ENCODE results near the gene TMEM151A. TPM values are rescaled to one million over a fixed set of nuclear protein-coding genes. Genes with fewer than 3 reads are reported as not detected.
"Not testable (repeated sequence)": the region's sequence is repeated elsewhere in the genome, so short reads cannot be mapped to it uniquely, and the experiment has no call there.

TMEM151A gene
- total RNA-seq, 1 experiment from 2014 or later = 2.8 TPM

DNA sequence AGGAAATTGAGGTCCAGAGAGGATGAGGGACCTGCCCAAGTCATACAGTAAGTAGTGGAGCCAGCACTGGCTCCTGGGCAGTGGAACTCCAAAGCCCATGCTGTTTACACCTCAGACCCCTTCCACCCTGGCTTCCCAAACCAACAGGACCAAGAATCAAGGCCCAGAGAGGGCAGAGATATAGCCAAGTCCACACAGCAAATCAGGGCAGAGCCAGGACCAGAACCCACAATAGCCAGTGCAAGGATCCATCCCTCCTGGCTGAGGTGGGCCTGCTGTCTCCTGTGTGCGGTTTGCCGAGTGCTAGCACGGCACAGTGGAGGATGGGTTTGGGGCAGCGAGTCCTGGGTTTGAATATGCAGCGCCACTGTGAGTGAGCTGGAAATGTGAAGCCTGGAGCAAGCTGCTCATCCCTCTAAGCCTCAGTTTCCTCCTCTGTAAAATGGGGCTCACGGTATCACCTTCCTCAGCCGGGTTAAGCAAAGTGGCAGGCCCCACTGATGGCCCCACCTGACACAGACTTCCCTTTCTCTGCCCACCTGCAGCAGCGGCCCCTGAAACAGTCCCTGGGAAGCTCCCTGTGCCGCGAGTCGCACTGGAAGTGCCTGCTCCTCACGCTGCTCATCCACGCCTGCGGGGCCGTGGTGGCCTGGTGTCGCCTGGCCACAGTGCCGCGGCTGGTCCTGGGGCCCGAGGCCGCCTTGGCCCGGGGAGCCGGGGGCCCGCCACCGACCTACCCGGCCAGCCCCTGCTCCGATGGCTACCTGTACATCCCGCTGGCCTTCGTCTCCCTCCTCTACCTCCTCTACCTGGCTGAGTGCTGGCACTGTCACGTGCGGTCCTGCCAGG is 2.3 kb downstream of the TMEM151A start:
- in situ Hi-C loops (cut with HindIII; ENCODE audit: low sequenced_read_pairs) = no loop called here
- no peak for DNase-seq (ENCODE audit: low spot score)

DNA sequence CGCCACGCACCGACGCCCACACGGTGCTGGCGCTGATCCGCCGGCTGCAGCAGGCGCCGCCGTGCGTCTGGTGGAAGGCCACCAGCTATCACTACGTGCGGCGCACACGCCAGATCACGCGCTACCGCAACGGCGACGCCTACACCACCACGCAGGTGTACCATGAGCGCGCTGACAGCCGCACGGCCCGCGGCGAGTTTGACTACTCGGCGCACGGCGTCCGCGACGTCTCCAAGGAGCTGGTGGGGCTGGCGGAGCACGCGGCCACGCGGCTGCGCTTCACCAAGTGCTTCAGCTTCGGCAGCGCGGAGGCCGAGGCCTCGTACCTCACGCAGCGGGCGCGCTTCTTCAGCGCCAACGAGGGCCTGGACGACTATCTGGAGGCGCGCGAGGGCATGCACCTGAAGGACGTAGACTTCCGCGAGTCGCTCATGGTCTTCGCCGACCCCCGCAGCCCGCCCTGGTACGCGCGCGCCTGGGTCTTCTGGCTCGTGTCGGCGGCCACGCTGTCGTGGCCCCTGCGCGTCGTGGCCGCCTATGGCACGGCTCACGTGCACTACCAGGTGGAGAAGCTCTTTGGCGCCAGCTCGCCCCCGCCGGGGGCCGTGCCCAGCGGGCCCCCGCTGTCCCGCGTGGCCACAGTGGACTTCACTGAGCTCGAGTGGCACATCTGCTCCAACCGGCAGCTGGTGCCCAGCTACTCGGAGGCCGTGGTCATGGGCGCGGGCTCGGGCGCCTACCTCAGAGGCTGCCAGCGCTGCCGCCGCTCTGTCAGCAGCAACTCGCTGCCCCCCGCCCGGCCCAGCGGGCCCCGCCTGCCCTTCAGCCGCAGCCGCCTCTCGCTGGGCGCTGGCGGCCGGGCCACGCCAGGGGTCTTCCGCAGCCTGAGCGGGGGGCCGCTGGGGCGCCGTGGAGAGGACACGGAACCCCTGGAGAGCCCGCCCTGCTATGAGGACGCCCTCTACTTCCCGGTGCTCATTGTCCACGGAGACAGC is 3.2 kb downstream of the TMEM151A start:
- in situ Hi-C loops (cut with HindIII; ENCODE audit: low sequenced_read_pairs) = no loop called here
- DNase-seq (ENCODE audit: low spot score) = no peak

GRCh38 chr11:66297610-66298009 is 5.9 kb downstream of the TMEM151A start:
- in situ Hi-C loops (cut with HindIII; ENCODE audit: low sequenced_read_pairs) = no loop called here
- no peak for DNase-seq (ENCODE audit: low spot score)

- no peak for DNase-seq (ENCODE audit: low spot score)
- in situ Hi-C loops (cut with HindIII; ENCODE audit: low sequenced_read_pairs) = no loop called here
Observed at GRCh38 chr11:66299186-66299585, 7.5 kb downstream of the TMEM151A start.

GRCh38 chr11:66302656-66303055 is 11.0 kb downstream of the TMEM151A start:
- no peak for DNase-seq (ENCODE audit: low spot score)
- in situ Hi-C loops (cut with HindIII; ENCODE audit: low sequenced_read_pairs) = no loop called here

DNA sequence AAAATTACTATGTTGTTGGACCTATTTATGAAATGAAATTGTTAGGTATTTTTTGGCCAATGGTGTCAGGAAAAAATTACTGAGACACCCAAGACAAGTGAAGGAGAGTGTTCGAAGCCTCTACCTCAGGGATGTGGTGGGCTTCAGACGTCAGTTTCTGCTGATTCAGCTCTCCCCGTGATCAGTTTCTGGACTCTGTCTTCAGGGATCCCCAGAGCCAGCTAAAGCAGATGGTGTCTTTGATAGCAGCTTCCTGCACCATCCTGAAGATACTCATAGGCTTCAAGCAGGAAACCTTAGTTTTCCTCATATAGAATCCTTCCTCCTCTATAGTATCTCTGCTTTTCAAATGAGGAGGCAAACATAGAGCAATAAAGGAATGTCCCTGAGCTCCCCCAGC is 17.8 kb downstream of the TMEM151A start:
- in situ Hi-C loops (cut with HindIII; ENCODE audit: low sequenced_read_pairs) = no loop called here

DNA sequence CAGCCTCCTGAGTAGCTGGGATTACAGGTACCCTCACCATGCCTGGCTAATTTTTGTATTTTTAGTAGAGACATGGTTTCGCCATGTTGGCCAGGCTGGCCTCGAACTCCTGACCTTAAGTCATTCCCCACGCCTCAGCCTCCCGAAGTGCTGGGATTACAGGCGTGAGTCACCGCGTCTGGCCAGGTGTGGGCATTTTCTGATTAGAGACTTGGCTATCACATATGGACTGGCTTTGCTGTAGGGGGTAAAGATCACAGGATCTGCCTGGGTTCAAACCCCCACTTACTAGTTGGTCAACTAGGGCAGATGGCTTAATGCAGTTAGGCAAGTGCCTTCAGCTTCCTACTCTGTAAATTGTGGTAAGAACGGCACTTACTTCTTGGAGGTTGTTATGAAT is 18.6 kb downstream of the TMEM151A start:
- in situ Hi-C loops (cut with HindIII; ENCODE audit: low sequenced_read_pairs) = no loop called here
- DNase-seq (ENCODE audit: low spot score) = no peak

More for the DNA sequence above, 17.8 kb downstream of the TMEM151A start:
- no peak for DNase-seq (ENCODE audit: low spot score)

GRCh38 chr11:66310803-66311440 is 19.2 kb downstream of the TMEM151A start:
- in situ Hi-C loops (cut with HindIII; ENCODE audit: low sequenced_read_pairs); DNase-seq (ENCODE audit: low spot score): not testable (repeated sequence)

DNA sequence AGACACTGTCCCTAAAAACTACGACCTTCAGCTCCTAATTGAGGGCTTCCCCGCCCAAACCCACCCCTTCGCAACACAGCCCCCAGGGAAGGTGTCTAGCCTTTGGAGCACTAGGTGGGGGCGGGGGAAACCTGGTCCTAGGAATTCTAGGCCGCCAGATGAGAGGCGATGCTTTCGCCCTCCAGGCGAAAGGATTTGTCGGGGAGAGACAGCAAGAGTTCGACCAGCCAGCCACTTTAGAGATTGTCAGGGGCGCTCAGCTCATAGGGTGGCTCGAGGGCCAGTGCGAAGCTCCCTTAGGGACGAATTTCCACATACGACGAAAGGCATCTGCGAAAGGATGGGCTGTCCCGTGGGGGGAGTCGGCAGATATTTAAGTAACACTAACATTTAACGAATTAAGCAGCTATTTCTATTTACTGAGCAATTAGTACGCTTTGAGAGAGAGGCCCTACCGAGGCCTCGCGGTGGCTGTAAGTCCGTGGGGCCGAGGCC is 19.8 kb downstream of the TMEM151A start:
- in situ Hi-C loops (cut with HindIII; ENCODE audit: low sequenced_read_pairs) = no loop called here
- DNase-seq (ENCODE audit: low spot score) = no peak

DNA sequence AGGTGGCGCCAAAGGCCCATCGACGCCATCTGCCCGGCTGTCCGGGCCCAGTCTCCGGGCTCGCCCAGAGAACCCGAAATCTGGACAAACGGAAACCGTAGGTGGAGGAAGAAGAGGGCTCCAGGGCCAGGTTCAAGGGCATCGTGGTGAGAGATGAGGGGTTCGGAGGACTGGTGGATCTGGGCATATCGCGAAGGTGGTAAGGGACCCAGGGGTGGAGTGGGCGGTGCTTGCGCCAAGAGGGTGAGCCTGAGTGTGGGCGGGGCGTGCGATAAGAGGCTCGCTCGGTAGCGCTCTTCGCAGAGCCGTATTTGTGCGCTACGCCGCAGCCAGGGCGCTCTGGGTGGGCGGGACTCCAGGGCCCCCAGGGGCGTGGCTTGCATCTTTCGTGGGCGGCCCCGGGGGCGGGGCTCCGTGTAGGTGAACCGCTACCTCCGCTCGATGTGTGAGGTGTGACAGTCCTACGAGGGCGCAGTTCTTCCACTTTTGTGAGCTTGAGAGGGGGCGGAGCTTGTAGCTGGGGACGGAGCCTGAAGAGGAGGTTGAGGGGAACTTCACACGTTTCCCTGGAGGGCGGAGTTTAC is 20.4 kb downstream of the TMEM151A start:
- DNase-seq (ENCODE audit: low spot score) = peak; percentile 94
- in situ Hi-C loops (cut with HindIII; ENCODE audit: low sequenced_read_pairs) = no loop called here

DNA sequence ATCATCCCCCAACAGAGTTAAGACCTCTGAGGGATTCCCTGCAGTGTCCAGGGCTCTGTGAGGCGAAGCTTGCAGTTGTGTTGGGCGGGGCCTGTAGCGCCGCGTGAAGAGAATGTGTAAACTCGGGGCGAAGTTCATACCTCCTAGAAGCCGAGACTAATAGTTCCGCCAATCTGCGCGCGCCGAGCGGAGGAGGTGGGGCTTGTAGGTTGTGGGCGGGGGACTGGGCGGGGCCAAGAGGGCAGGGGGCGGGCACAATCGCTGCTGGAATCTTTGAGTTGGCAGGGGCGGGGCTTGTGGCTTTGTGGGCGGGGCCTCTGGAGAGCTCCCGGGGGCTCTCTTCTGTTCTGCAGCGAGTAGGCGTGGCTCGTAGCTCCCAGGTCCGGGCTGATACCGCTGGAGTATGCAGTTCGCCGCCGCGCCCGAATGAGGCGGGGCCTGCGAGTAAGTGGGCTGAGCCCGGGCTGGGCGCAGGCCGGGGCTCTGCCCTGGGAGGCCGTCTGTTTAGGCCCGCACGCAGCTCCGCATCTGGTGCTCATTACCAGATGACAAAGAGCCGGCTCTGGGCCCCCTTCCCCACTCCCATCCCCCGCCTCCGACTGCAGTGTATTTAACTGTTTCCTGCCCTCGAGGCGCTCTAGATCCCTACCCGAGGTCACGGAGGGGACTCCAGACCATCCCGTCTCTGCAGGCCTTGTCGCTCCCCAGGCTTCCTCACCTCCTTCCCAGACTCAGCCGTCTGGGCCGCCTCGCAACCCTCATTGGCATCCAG is 21.0 kb downstream of the TMEM151A start:
- in situ Hi-C loops (cut with HindIII; ENCODE audit: low sequenced_read_pairs) = no loop called here
- DNase-seq (ENCODE audit: low spot score) = peak; percentile 91

DNA sequence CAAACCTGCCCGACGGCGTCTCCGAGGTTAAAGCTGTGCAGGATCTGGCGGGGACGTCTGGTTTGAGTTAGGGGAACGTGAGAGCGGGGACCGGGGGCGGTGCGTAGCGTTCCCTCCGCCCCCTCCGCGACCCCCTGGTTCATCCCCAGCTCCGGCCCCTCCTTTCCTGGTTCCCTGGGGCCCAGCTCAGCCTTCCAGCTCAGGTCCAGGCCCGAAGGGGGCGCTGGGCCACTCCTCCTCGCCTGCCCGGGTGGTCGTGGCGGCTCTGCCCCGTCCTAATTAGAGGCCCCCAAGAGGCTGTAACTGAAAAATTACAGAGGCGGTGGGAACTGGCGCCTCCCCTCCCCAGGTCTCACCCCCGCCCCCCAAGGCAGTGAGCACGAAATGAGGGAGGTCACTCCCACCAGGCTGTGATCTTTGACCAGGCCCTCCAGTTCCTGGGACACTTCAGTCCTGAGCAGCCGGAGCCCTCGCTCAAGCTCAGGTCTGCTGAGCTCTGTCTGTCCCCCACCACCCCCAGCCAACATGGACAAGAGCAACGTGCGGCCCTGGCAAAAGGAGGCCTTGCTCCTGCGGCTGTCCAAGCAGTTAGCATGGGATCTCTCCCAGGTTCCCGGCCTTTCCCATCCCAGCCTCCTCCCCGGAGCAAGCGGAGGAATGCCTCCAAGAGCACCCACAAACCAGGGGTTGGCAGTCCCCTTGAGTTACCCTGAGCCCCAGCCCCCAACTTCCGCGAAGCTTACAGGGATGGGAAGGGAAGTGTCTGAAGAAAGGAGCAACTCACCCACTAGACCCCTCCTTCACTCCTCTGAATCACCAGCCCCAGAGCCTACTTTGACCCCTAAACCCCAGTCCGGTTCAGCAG is 21.9 kb downstream of the TMEM151A start:
- no peak for DNase-seq (ENCODE audit: low spot score)
- in situ Hi-C loops (cut with HindIII; ENCODE audit: low sequenced_read_pairs) = no loop called here

DNA sequence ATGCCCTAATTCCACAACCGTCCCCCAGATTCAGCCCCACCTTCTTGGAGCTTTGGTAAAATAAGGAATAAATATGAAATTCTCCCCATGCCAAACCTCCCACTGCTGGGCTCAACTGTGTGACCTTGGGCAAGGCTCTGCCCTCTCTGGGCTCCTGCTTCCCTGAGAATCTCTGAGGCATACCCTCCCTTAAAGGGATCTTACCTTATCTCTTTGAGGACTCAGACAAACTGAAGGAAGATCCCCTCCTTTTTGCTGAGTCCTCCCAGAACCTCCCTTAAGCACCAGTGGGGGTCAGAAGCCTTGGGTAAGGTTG is 22.4 kb downstream of the TMEM151A start:
- DNase-seq (ENCODE audit: low spot score) = no peak
- in situ Hi-C loops (cut with HindIII; ENCODE audit: low sequenced_read_pairs) = no loop called here

GRCh38 chr11:66314561-66315497 is 23.1 kb downstream of the TMEM151A start:
- in situ Hi-C loops (cut with HindIII; ENCODE audit: low sequenced_read_pairs) = no loop called here
- DNase-seq (ENCODE audit: low spot score) = no peak

GRCh38 chr11:66315498-66315885 is 23.8 kb downstream of the TMEM151A start:
- in situ Hi-C loops (cut with HindIII; ENCODE audit: low sequenced_read_pairs) = no loop called here
- no peak for DNase-seq (ENCODE audit: low spot score)

- DNase-seq (ENCODE audit: low spot score) = no peak
Observed at GRCh38 chr11:66315921-66316811, 24.5 kb downstream of the TMEM151A start.

More at GRCh38 chr11:66315921-66316811, 24.5 kb downstream of the TMEM151A start:
- in situ Hi-C loops (cut with HindIII; ENCODE audit: low sequenced_read_pairs) = no loop called here

Data from G401 (cell line).